NCI-H524 (cell line): ENCODE results near the gene EYA4.
"Not testable (repeated sequence)": the region's sequence is repeated elsewhere in the genome, so short reads cannot be mapped to it uniquely, and the experiment has no call there.

Experiments used
- DNase-seq, 2 experiments: peaks; one replicate each; lab custom pipeline; 2025; lab: John Stamatoyannopoulos, UW

EYA4 gene

GRCh38 chr6:133532908-133533307, 291.8 kb downstream of the EYA4 start:
- DNase-seq: no peak

GRCh38 chr6:133539502-133540259, 298.5 kb downstream of the EYA4 start:
- DNase-seq: no peak

- DNase-seq: no peak
These were observed 299.2 kb downstream of the EYA4 start for GRCh38 chr6:133540361-133540760.

GRCh38 chr6:133541040-133541439, 299.9 kb downstream of the EYA4 start:
- no peak for DNase-seq

- no peak for DNase-seq
These were observed 301.1 kb downstream of the EYA4 start for GRCh38 chr6:133542056-133542821.

GRCh38 chr6:133544419-133544818, 303.3 kb downstream of the EYA4 start:
- no peak for DNase-seq

GRCh38 chr6:133546098-133546497, 304.9 kb downstream of the EYA4 start:
- peak; percentile 52 to 84 for DNase-seq

- peak in 1 of 2 experiments; percentile 14 for DNase-seq
These were observed 306.0 kb downstream of the EYA4 start for GRCh38 chr6:133547136-133547535.

- no peak for DNase-seq
These were observed 307.4 kb downstream of the EYA4 start for GRCh38 chr6:133548423-133549159.

GRCh38 chr6:133549371-133549801, 308.2 kb downstream of the EYA4 start:
- peak; percentile 86 to 93 for DNase-seq

- no peak for DNase-seq
These were observed 308.9 kb downstream of the EYA4 start for GRCh38 chr6:133550026-133550425.

GRCh38 chr6:133551436-133551835, 310.3 kb downstream of the EYA4 start:
- DNase-seq: peak in 1 of 2 experiments; percentile 27

GRCh38 chr6:133551847-133552341, 310.7 kb downstream of the EYA4 start:
- DNase-seq: peak in 1 of 2 experiments; percentile 66

- peak; percentile 45 to 72 for DNase-seq
These were observed 312.5 kb downstream of the EYA4 start for GRCh38 chr6:133553652-133554051.

- not testable (repeated sequence) for DNase-seq
These were observed 313.0 kb downstream of the EYA4 start for GRCh38 chr6:133554121-133554520.

- DNase-seq: peak; percentile 53 to 68
These were observed 314.5 kb downstream of the EYA4 start for GRCh38 chr6:133555685-133556084.

- no peak for DNase-seq
These were observed 318.8 kb downstream of the EYA4 start for GRCh38 chr6:133559926-133560325.

- no peak for DNase-seq
These were observed 326.5 kb downstream of the EYA4 start for GRCh38 chr6:133567636-133568035.

- DNase-seq: peak; percentile 58 to 80
These were observed 328.1 kb downstream of the EYA4 start for GRCh38 chr6:133568970-133569889.

- no peak for DNase-seq
These were observed 330.5 kb downstream of the EYA4 start for GRCh38 chr6:133571681-133572080.

GRCh38 chr6:133577851-133578250, 336.7 kb downstream of the EYA4 start:
- no peak for DNase-seq
